ENCODE data around the gene HES2.
"Not testable (repeated sequence)": the region's sequence is repeated elsewhere in the genome, so short reads cannot be mapped to it uniquely, and the experiment has no call there.

Gene HES2

DNA sequence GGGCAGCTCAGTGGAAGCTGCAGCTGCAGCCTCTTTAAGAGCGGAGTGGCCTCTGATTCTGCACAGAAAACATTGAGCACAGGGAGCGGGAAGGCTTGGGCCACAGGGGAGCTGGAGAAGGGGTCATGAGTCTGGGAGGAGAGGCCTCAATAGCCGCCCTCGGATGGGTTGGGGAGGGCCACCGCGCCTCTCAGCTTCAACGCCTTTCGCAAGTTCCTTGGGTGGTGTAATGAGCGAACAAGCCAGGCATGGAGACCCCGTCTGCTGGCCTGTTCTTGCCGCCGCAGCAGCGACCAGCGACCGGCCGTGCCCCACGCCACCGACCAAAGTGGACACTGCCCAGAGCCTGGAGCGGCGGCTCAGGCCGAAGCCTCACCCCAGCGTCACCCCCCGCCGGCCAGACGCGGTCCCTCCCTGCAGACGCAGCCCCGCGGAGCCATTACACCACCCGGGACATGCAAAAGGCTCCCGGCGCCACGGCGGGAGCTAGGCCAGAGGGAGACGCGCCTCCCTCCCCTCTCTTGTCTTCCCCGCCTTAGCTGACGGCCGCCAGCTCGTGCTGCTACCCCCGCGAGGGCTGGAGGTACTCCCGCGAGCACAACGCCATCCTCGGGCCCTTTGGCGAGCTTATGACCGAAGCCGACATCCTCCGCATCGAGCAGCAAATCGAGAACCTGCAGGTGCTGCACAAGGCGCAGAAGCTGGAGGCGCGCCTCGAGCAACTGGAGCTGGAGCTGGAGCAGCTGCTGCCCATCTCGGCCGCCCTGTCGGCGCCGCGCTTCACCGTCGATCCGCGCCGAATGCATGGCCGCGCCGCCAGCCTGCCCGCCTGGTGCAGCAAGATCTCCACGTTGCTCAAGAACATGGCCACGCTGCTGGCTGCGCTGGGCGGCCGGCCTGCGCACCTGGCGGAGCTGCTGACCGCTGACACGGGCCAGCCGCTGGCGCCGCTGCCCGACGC is 34.5 kb upstream of the HES2 start:
- DNase-seq, result not testable (repeated sequence)

DNA sequence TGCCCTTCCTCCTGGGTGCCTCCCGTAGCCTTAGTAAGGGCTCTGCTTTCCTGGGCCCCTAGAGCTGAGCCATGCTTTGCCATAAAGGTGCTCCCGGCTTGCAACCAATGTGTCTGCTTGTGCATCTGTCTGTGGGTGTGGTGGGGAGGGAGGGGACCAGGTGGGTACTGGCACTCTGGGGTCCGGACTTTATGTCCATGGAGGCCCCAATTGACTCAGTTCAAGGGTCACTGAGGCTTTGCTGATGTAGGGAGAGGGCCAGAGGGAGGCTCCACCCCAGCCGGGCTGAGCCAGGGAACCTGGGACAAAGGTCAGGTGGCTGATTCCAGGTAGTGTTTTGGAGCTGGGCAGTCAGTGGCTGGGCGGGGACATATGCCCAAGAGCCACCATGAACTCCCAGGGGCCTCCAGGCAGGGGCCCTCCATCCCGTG is 31.2 kb upstream of the HES2 start:
- no peak for DNase-seq

DNA sequence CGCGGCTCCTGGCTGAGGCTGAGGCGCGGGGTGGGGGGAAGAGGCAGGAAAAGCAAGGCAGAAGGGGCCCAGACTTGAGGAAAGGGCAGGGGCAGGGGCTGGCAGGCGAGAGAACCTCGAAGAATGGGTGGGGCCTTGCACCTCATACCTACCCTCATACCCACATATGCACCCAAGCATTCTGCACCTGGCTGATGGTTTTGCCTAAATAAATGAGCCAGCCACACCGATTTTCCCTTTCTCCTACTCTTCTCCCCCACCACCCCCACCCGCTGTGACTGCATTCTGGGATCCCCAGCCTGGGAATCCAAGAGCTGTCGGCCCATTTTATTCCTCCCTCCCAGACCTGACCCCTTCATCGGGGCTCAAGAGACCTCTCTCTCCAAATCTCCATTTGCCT is 30.8 kb upstream of the HES2 start:
- not testable (repeated sequence) for DNase-seq

DNA sequence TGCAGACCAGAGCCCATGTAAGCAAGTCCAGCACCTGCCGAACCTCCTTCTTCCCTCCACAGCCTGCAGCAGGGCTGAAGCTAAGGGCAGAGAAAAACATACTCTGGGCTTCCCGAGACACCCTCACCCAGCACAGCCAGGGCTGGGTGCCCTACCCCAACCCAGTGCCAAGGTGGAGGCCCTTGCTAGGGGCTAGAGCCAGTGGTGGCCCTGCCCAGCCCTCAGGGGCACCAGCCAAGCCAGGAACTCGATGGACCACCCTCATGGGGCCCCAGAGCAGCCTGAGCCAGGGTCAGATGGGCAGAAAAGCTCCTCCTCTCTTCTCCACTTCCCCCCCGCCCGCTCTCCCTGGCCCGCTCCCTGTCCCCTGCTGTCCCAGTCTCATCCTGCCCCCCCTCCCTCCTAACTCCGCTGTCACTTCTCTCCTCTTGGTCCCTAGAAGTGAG is 30.3 kb upstream of the HES2 start:
- no peak for DNase-seq

DNA sequence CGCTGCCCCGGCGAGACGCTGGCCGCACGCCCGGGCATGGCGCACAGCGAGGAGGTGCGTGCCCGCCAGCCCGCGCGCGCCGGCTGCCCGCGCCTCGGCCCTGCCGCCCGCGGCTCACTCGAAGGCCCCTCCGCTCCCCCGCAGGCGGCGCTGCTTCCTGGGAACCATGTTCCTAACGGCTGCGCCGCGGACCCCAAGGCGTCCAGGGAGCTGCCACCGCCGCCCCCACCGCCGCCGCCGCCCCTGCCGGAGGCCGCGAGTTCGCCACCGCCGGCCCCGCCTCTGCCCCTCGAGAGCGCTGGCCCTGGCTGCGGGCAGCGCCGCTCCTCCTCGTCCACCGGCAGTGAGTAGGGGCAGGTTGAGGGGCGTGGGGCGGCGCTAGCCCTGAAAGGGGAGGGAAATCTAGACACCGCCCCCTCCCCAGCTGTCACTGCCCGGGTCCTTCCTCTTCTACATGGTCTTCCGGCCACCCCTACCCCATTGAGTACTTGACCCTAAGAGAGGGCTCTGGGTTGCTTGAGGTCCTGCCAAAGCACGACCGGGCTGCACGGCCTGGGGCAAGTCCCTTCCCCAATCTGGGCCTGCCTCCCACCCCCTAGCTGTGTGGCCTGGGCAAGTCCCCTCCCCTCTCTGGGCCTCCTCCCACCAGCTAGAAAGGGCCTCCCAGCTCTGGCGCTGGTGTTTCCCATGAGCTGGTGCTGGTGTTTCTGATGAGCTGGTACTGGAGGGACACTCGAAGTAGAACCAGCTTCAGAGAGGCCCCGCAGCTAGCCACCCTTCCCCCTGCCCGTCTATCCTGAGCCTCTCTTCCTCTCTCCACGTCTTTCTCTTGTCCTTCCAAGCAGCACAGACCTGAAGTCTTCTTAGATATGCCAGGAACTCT is 29.3 kb upstream of the HES2 start:
- peak in 1 of 2 donors; percentile 40 for DNase-seq

DNA sequence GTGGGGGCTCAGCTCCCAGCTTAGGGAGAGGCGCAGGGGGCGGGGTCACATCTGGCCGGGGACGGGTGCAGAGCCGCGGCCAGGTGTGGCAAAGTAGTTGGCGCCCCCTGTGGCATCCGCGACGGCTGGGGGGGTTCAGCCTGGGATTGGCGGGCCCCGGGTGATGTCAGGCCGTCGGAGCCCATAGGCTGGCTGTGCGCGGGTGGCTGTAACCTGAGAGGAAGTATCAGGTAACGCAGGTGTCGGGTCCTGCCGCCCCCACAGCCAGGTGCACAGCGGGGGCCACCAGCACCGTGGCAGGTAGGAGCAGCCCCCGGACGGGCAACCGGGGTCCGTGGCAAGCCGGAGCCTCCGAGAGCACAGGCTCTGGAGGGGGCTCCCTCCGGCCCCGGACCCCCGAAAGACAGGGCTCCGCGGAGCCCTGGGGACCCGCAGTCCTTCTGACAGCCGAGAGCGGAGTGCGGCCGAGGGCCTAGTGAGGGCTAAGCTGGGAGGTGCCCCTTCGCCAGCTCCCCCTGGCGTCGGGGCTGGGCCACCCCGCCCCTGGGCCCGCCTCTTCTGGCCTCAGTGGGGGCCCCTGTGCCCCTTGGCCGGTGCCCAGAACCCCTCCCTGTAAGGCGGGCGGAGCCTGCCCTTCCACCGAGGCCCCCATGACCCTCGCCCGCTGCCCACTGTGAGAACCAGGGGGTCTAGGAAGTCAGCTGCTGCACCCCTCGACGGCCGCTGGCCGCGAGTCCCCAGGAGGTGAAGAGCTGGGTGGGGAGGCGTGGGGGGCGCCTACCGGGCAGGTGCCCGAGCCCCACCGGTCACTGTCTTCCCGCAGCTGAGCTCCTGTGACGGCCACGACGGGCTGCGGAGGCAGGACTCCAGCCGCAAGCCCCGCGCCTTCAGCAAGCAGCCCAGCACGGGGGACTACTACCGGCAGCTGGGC is 28.4 kb upstream of the HES2 start:
- peak; percentile 55 to 68 for DNase-seq

DNA sequence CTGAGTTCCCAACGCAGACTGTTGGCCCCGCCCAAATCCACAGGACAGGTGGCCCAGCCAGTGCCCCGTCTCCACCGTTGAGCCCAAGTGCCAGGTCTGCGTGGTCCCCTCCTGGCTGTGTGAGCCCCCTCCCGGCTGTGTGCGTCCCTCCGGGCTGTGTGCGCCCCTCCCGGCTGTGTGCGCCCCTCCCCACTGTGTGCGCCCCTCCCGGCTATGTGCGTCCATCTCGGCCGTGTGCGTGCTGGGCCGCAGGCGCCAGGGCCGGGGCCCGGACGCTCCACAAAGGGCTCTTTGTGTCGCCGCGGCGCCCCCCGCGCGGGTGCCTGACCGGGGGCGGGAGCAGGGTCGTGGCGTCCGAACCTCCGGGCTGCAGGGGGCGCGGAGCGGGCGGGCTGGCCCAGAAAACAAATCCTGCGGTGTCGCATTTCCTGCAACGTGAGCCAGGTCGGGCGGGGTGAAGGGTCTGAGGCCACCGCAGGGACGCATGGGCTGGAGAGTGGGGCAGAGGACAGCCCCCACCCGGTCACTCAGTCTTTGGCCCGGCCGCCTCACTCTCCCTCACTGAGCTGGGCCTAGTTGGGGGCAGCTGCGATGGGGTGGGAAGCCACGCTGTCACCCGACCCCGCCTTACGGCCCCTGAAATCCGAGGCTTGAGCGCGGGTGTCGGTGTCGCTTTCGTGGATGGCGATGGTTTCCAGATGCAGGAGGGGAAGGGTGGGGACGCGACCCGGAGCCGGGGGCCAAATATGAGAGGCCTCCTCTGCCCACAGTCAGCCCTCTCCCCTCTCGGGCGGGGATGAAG is 27.5 kb upstream of the HES2 start:
- DNase-seq, result no peak

DNA sequence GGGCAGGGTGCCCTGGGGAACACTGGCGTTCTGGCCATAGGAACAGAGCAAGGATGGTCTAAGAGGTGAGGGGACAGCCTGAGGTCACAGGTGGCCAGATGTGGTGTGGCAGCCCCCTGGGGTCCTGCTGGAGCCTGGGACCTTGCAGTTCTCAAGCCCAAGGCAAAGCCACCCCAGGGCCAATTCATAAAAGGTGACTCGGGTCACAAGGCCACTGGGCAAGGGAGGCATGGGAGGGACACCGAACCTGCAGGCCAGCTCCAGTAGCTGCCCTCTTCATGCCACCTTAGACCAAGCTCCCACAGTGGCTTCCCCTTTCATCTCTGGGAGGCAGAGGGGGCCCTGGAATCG is 26.9 kb upstream of the HES2 start:
- no peak for DNase-seq

DNA sequence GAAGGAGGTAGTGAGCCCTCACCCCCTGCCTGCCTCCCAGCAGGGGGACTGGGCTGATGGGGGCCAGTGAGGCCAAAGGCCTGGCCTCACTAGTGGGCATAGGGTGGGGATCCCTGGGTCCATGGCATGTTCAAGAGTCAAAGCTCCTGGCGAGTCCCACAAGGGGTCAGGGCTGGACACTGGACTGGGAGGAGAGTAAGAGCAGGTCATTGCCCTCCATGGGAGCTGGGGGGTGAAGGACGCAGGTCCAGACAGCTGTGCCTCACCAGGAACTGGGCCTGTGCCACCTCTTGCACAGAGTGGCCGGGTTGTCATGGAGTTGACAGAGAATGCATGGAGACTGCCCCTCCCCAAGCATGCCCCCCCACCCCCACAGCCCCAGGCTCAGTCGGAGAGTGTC is 26.2 kb upstream of the HES2 start:
- not testable (repeated sequence) for DNase-seq

DNA sequence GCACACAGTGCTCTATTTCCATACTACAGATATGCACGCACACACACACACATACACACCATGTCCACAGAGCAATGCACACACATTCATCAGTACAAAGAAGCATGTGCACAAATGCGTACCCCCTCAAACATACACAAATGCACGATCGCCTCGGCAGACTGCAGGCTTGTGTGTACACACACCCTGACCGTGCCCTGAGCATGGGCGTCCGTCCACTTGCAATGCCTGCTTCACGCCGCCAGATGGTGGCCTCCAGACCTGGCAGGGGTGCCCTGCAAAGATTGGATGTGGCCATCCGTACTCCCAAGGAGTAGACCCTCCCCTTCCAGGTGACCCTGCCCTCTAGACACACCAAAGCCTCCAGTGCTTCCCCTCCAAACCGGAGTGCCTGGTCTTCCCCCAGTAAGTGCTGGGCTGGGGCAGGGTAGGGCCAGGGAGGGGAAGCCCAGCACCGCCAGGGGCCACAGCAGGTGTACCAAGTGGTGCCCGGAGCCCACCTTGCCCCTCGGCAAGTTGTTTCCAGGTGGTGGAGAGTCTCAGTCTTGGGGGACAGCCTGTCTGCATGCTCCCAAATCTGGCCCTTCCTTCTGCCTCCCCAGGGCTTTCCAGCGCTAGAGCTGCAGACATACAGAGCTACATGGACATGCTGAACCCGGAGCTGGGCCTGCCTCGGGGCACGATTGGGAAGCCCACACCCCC is 25.5 kb upstream of the HES2 start:
- DNase-seq, result peak; percentile 30 to 52

DNA sequence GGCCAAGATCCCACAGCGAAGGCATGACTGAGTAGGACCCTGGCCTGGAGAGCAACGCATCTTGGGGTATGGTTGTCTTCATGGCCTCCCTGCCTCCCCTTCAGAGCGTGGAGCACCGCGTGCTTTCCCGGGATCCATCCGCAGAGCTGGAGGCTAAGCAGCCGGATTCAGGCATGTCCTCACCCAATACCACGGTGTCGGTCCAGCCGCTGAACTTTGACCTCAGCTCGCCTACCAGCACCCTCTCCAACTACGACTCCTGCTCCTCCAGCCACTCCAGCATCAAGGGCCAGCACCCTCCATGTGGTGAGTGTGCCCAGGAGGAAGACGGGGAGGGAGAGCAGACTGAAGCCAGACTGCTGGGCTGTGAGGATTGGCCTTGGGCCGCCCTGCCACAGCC is 24.7 kb upstream of the HES2 start:
- no peak for DNase-seq

DNA sequence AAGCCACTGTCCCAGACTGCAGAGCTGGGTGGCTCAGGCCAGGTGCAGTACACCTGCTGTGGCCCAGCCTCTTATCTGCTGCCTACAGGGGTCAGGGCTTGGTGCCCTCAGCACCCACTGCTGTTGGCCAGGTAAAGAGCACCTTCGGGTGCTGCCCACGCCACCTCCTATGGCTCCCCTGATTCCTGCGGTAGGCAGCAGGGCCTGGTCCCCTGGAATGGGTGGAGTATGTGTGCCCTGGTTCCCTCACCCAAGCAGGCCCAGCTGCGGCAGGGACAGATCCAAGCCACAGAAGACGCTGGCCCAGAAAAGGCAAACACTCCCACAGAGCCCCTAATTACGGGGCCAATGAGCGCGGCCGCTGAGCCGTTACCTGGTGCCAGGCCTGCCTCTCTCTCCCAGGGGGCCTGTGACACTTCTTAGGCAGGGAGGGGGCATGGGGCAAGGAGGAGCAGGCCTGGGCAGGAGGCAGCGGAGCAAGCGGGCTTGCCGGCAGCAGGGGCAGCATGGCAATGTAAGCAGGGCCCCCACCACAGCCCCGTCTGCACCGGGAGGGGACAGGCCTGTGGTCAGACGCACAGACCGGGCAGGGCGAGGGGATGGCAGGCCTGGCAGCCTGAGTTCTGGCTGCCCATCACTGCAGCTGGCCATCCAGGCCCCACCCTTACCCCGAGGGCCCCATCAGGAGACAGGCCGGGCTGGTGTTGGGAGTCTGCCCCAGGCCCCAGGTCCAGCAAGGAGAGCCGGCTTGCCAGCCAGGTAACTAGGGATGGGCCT is 23.8 kb upstream of the HES2 start:
- DNase-seq, result no peak

DNA sequence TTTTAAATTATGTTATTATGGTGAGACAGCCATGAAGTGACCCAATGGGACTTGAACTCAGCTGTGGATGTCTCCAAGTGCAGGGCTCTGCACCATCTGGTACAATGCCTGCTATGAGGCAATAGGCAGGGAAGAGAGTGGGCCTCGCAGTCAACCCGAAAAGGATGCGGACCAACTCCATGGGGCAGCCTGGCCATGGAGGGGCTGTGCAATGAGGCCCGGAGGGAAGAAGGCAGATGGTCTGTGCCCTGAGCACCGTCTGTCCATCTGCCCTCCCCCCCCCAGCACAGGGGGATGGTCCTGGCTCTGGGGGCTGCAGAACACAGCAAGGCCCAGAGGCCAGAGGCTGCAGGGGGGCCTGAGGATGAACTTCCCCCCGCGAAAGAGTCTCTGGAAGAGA is 21.9 kb upstream of the HES2 start:
- DNase-seq, result no peak

DNA sequence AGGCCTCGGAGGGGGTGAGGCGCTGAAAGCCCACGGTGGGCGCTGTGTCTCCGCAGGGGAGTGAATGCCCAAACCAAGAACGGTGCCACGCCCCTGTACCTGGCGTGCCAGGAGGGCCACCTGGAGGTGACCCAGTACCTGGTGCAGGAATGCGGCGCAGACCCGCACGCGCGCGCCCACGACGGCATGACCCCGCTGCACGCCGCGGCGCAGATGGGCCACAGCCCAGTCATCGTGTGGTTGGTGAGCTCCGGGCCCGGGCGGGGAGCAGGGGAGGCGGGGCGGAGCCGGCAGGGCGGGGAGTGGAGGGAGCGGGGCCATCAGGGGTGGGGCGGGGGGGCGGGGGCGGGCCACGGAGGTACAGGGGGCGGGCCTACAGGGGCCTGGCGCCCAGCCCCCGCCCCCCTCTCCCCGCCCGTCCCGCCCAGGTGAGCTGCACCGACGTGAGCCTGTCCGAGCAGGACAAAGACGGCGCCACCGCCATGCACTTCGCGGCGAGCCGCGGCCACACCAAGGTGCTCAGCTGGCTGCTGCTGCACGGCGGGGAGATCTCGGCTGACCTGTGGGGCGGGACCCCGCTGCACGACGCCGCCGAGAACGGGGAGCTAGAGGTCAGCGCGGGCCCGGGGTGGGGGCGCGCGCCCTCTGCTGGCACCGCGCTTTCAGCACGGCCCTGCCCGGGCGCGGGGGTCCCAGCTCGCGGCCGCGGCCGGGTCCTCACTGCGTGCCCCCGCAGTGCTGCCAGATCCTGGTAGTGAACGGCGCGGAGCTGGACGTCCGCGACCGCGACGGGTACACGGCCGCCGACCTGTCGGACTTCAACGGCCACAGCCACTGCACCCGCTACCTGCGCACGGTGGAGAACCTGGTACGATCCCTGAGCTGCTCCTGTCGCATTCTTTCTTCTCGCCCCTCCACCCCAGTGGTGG is 20.7 kb upstream of the HES2 start:
- DNase-seq, result peak; percentile 76 to 80

DNA sequence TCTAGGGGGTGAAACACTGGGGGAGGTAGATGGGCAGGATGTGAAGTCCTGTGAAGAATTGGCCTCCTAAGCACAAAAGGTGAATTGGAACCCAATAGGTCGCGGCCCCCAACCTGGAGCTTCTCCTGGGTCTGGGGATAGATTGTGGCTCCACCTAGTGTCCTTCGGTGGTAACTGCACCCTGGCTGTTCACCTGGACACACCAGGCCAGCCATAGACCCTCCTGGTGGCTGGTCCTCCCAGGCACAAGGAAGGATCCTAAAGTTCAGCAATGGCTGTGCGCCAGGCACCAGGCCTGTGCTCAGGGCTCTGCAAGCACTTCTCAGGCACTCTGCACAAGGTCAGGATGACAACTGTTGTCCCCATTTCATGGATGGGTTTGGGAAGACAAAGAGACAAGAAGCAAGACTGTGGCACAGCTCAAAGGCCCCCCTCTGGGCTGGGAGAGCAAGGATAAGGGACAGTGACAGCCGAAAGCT is 18.4 kb upstream of the HES2 start:
- DNase-seq, result peak; percentile 75 to 80

DNA sequence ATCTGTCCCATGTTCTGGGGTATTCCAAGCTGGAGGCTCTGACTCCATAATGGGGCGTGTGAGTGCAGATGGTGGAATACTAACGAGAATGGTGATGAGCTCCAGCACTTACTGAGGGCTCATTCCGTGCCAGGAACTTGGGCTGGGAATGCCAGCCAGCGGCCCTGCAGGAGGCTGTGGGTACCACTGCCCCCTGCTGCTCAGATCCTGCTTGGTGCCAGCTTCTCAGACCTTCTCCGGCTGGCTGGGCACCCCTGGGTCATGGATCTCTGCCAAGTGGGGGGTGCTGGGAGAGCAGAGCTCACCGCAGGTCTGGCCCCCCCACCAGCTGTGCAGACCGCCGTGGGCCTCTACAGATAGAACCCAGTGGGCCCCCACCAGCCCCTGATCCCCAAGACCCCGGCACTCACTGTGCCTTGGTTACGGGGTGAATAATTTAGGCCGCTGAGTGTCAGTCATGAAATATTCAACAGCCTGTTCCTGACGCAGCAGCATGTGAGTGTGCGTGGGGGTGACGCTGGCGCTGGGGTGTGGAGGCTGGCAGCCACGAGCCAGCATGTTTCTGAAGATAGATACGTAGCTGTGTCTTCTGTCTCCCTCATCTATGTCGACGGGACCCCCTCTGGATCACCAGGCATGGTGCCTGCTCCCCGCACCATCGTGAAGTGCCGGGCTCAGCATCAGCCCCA is 17.4 kb upstream of the HES2 start:
- DNase-seq, result not testable (repeated sequence)

DNA sequence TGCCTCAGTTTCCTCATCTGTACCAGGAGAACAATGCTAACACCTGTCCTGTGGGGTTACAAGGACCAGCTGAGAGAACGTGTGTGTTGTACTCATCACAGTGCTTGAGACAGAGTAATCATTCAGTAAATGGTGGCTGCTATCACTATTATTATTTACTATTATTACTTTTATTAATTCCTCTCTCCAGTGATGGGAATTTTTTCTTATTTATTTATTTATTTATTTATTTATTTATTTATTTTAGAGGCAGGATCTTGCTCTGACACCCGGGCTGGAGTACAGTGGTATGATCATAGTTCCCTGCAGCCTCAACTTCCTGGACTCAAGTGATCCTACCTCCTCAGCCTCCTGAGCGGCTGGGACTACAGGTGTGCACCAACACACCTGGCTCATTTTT is 16.6 kb upstream of the HES2 start:
- DNase-seq, result not testable (repeated sequence)

DNA sequence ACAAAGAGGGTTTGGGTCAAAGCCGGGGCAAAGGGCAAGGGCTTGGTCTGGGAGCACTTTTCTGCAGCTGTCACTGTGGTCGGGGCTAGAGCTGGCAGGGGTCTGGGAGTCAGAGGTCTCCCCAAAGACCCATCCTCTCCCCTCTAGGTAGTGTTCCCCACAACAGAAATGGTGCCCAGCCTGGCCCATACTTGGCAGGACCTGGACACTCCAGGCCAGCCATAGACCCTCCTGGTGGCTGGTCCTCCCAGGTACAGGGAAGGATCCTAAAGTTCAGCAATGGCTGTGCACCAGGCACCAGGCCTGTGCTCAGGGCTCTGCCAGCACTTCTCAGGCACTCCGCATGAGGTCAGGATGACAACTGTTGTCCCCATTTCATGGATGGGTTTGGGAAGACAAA is 15.8 kb upstream of the HES2 start:
- DNase-seq, result no peak

Data from CD4-positive, alpha-beta T cell treated with Interleukin-4 for 1 hour (primary cell).